Hepatocyte (in vitro differentiated cells): Measurements from ENCODE around the gene TPRG1L.

Experiments
- EZH2phosphoT487 ChIP-seq: fragments of 200-600 bp; sonication (generic); IDR thresholded peaks from one replicate; pipeline ENCODE4 v1.6.1; 2018; ENCODE audit warnings: antibody characterized with exemption, mild to moderate bottlenecking, low read depth, moderate library complexity; ENCODE audit not compliant: unreplicated experiment, severe bottlenecking
- TF ChIP-seq, protein P1 (sequence below): fragments of 200-600 bp; sonication (generic); IDR thresholded peaks from 2 replicates; pipeline ENCODE4 v1.5.1; 2016; ENCODE audit warnings: antibody characterized with exemption, mild to moderate bottlenecking; ENCODE audit not compliant: poor library complexity

DNA sequence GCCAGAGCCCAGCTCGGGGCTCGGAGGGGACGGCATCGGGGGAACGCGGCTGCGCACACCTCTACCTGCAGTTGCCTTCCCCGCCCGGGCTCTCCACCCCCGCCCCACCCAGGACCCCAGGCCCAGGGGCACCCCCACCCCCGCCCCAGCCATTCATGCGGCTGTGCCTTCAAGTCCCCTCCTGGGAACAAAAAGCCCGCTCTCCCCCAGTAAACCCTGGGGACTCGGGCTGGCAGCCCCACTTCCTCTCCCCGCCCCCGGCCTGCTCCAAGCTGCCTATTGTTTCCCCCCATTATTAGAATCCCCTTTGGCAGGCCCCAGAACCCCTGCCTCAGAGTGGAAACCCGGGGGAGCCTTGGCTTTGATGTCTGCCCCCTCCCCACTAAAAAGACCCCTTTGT lies 31.5 kb upstream of the TPRG1L start:
- TF ChIP-seq, protein P1, sequence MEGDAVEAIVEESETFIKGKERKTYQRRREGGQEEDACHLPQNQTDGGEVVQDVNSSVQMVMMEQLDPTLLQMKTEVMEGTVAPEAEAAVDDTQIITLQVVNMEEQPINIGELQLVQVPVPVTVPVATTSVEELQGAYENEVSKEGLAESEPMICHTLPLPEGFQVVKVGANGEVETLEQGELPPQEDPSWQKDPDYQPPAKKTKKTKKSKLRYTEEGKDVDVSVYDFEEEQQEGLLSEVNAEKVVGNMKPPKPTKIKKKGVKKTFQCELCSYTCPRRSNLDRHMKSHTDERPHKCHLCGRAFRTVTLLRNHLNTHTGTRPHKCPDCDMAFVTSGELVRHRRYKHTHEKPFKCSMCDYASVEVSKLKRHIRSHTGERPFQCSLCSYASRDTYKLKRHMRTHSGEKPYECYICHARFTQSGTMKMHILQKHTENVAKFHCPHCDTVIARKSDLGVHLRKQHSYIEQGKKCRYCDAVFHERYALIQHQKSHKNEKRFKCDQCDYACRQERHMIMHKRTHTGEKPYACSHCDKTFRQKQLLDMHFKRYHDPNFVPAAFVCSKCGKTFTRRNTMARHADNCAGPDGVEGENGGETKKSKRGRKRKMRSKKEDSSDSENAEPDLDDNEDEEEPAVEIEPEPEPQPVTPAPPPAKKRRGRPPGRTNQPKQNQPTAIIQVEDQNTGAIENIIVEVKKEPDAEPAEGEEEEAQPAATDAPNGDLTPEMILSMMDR, result no peak
- no peak for TF ChIP-seq EZH2phosphoT487
